SHP77 (cell line): Measurements from ENCODE around the gene EDN2.

ENCODE experiments used
- DNase-seq, 2 experiments: peaks; one replicate each; lab custom pipeline; 2025; lab: John Stamatoyannopoulos, UW

EDN2 gene

DNA sequence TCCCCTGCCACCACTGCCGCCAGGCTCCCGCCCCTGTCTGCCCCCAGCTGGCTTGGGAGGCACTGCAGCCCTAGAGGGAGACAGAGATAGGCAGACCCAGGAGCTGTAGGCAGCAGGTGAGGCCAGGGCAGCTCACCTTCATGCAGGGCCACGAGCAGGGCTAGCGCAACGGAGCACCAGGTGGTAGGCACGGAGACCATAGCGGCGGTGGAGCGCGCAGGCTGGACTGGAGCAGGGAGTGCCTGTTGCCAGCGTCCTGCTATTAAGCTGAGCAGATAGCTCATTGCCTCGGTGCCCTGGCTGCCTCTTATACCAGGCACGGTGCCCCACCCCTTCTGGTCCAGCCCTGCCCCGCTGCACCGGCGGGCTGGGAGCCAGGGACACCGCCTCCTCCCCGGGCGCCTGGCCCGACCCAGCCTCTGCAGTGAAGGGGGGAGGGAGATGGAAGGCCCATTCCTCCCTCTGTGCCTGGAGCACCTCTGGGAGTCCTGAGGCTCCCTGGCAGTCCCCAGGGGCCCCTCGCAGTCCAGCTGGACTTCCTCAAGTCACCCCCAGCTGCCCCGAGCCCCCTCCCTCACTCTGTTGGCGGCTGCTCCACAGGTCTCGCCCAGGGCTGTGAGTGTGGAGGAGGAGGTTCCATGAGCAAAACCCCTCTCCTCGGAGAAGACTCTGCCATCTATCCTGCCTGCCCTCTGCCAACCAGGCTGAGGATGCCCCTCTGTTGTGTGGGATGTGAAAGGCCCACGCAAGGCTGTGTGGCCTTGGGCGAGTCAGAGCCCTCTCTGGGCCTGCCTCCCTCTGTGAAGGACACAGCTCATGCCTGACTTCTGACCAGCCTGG is at the start of gene EDN2:
EDN2 (minus strand) TSS at position 282 of the 840 bp plus-strand sequence; CDS start at position 200, 82 bp downstream.
- DNase-seq: peak in 1 of 2 experiments; percentile 35

DNA sequence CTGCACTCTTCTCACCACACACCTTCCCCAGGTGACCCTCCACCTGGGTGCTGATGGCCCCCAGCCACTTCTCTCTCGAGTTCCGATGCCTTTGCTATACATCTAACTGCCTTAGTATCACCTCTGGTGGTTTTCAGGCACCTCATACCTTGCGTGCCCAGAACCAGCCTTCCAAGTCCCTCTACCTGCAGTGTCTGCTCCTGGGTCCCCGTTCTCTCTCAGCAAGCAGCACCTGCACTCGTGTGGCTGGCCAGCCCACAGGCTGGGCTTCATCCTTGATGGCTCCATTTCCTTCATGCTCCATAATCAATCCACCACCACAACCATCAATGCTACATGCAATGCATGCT is 49.2 kb upstream of the EDN2 start:
- DNase-seq: no peak

DNA sequence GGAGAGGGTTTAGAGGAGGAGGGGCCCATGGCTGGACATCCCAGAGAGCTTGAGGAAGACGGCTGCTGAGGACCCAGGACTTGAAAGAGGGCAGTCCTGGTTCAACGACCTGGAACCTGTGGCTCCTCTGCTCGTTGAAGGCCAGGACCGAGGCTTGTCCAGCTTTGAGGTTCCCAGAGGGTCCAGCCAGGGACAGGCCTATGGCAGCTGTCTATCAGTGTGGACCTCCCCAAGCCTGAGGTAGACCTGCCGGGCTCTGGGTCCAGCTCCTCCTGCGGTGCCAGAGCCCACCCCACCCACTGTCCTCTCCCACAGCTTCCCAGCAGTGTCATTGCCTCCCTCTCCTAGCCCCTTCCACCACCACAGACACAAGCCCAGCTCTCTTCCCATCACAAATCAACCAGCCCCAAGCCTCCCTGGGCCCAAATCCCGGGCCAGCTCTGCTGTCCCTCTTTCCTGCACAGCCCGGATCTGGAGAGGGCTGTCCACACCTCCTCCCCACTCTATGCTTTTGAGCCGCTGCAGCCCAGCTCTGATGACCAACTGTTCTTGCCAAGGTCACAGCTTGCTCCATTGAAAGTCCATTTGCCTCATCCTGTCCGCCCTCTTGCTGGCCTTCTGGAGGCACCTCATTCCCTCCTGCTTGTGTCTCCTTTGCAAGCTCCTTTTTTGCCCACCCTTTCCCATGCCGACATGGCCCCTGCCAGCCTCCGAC is 48.7 kb upstream of the EDN2 start:
- DNase-seq: no peak

DNA sequence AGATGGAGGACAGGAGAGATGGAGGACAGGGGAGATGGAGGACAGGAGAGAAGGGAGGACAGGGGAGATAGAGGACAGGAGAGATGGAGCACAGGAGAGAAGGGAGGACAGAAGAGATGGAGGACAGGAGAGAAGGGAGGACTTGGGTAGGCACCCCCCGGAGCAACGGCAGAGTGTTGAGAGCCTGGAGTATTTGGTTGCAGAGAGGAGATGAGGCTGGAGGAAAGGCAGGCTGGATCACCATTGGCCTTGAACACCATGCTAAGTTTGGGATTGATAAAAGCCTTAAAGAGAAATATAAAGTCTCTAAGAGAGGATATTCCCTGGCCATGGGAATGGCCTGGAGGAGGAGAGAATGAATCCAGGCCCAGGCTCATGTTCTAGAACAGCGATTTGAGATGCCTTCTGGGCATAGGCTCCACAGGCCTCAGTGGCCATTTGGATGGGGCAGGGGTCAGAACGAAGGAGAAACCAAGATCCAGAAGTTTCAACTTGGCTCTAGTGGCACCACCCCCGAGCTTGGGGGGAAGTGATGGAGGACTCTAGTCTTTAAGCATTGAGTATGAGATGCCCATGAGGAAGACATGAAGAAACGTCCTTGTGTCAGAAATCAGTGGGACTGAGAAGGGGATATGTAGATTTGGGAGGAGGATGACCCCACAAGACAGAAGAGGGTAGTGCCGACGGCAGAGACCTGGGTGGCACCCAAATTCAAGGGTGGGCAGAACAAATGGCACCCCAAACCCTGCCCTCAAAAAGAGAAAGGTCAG is 47.9 kb upstream of the EDN2 start:
- no peak for DNase-seq

DNA sequence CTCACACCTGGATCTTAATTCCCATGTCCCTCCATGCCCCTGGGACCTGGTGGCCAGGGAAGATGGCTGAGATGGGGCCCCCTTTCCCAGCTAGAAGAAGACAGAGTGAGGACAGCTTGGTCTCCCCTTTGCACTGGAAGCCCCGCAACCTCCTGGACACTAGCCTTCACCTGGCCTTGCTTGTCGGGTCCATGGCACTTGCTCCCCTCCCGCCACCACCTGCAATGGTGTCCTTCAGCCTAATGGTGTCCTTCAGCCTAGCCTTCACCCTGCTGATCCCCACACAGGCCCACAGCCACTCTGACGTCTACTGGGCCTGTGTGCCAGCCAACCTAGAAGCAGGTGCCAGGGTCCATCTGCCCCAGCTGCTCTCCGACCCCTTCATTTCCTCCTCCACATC is 45.9 kb upstream of the EDN2 start:
- no peak for DNase-seq

DNA sequence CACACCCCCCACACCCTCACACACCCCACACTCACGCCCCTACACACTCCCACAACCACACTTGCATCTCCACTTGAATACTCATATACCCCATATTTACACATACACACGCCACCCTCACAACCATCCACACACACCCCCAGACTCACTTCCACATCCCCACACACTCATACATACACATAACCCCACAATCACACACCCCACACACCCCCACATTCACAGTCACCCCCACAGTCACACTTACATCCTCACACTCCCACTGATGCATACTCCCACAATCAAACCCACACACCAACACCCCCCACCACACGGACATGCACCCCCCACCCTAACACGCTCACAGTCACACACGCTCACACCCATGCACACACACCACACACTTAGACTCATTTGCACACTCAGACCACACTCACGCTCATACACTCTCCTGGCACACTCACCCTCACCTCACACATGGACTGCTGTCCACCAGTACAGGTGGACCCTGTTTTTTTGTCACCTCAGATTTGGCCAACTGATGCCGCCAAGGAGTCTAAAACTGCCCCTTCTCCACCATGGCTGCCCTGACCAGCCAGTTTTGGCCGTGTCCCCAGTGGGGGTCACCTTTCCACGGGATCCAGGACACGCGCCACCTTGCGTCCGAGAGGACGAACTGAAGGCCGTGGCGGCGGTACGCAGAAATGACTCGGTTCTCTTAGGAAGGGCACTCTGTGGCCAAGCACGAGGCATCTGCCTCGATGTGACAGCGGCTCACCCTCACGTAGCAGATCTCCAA is 45.3 kb upstream of the EDN2 start:
- no peak for DNase-seq

DNA sequence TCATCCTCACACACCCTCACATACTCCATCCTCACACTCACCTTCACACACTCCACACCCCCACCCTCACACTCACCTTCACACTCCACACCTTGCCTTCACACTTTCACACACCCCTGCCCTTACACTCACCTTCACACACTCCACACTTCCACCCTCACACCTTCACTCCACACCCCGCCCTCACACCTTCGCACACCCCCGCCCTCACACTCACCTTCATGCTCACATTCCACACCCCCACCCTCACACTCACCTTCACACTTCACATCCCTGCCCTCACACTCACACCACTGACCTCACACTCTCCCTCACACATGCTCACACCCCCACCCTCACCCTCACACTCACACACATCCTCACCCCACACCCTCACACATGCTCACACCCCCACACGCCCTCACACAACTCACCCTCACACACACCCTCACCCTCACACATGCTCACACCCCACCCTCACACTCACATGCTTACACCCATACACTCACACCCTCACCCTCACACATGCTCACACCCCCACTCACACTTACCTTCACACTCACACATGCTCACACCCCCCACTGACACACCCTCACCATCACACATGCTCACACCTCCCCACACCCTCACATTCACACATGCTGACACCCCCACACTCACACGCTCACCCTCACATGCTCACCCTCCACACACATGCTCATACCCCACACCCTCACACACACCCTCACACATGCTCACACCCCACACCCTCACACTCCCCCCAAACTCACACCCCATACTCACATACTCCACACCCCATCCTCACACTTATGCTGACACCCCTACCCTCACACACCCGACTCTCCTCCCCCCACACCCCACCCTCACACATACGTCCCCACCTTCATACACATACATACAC is 44.5 kb upstream of the EDN2 start:
- DNase-seq: no peak

DNA sequence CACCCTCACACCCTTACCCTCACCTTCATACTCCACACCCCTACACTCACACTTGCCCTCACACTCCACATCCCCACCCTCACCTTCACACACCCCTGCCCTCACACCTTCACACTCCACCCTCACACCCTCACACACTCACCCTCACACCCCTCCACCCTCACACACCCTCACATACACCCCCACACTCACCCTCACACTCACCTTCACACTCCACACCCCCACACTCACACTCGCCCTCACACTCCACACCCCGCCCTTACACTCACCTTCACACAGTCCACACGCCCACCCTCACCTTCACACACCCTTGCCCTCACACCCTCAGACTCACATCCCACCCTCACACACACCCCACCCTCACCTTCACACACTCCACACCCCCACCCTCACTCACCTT is 43.6 kb upstream of the EDN2 start:
- DNase-seq: no peak

DNA sequence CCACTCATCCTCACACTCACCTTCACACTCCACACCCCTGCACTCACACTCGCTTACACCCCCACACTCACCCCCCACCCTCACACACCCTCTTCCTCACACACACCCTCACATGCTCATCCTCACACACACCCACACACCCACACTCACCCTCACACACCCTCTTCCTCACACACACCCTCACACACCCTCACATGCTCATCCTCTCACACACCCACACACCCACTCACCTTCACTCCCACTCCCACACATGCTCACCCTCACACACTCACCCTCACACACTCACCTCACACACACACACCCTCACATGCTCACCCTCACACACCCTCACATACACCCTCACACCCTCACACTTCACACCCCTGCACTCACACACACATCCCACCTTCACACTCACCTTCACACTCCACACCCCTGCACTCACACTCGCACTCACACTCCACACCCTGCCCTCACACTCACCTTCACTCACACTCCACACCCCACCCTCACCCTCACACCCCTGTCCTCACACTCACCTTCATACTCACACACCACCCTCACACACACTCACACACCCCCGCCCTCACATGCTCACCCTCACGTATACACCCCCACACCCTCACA is 42.6 kb upstream of the EDN2 start:
- DNase-seq: no peak

DNA sequence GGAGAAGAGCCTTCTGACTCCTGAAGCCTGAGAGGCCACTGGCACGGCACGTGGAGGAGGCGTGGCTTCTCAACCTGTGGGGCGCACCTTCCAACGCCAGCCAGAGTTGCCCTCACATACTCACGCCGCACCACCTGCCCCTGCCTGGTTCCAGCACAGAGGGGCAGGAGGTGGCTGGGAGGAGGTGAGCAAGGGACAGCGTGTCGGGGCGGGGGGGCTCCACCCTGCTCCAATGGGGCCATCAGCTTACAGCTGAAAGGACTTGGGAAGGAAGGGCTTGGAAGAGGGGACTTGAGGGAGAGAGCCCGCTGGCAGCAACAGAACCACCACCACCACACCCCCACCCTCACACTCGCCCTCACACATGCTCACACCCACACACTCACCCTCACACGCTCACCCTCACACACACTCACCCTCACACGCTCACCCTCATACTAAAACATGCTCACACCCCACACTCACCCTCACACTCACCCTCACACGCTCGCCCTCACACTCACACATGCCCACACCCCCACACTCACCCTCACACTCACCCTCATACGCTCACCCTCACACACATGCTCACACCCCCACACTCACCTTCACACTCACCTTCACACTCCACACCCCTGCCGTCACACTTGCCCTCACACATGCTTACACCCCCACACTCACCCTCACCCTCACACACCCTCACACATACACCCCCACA is 41.6 kb upstream of the EDN2 start:
- DNase-seq: no peak

DNA sequence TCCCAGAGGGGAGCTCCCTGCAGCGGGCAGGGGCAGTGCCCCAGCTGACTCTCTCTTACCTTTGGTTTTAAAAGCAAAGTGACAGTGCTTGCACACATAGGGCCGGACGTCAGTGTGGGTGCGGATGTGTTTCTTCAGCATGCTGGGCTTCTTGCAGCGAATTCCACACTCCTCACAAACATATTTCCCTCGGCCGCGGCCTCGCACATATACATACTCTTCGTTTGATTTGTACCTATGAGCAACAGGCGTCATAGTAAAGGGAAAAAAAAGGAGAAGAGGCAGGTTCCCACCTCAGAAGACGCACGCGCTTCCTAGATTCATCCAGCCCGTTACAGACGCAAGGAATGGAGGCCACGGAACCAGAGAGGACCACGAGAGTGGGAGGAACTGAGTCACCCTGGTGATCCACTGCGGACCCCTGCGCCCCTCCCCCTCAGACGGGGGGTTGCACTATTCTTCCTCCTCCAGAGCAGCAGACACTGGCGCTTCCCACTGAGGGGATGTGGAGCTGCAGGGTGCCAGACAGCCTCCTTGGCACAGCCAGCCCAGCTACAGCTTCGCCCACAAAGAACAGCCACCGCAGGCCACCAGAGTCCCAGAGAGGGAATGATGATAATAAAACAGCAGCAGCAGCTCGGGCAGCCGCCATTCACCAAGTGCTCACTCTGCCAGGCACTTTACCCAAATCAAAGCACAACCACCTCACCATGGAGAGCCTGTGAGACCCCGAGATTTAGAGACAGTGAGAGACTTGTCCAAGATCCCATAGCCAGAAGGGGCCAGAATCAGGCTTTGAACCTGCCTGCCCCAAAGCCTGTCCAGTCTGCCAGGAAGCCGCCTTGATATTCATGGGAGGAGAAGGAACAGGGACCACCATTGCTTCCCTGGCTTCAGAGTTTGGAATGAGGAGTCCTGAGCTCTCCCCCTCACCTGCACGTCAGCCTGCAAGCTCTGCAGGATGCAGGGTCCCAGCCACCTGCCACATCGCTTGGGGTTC is 40.5 kb upstream of the EDN2 start:
- no peak for DNase-seq

DNA sequence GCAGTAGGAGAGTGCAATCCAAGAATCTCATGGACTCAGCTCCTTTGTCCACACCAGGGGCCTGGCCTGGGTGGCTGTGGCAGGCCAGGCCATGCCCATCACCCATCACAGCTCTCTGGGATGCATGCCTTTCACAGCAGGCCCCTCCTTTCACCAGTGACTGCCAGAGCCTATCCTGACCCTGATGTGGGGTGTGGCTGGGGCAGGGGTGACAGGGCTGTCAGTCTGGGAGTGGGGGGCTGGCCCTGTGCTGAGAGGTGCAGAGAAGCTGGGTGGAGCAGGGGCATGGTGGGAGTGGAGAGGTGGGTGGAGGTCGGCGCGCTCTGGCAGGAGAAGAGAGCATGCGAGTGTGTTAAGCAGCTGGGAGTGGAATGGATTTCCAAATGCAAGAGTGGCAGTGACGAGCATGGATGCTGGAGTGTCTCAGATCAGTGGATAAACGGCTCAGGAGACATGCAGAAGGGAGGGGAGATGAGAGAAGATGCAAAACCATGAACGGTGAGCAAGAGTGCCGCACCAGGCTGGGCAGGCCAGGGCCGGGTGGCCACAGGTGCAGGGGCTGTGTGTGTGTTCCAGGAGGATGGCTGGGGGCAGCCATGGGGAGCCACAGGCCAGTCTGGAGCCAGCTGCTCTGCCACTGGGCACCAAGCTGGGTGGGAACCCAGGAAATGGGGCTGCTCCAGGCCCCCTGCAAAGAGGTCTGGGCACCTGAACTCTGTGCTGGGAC is 39.6 kb upstream of the EDN2 start:
- DNase-seq: no peak

DNA sequence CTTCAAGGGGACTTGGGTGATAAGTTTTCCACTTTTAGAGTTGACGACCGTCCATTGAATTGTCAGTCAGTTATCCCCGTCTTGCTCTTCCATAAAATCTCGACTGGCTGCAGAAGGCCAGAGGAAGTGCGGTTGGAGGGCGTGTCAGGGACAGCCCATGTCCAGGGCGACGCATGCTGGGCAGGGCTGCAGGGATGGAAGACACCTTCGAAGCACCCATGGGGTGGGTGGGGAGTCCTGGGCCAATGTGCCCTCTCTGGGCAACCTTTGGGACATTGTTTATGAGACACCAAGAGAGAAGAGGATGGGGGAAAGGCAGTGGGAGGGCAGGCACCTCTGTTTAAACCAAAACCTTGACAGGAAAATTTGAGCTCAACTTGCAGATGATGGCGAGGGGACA is 38.6 kb upstream of the EDN2 start:
- no peak for DNase-seq

DNA sequence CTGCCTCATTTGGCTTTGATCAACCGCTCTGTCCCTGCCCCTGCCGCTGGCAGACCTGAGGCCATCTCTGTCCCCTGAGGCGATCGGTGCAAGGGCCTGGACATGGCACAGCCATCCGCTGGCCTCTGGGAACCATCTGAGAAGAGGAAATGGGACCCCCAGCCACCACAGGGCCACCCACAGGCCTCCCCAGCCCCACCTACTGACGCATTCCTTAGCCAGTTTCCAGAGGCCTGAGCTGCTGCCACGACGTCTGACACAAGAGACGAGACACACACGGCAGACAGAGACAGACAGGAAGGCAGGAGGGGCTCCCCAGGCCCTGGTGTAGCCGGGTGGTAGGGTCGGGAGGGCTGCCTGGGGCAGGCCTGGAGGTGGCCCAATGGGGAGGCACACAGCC is 37.3 kb upstream of the EDN2 start:
- DNase-seq: no peak

DNA sequence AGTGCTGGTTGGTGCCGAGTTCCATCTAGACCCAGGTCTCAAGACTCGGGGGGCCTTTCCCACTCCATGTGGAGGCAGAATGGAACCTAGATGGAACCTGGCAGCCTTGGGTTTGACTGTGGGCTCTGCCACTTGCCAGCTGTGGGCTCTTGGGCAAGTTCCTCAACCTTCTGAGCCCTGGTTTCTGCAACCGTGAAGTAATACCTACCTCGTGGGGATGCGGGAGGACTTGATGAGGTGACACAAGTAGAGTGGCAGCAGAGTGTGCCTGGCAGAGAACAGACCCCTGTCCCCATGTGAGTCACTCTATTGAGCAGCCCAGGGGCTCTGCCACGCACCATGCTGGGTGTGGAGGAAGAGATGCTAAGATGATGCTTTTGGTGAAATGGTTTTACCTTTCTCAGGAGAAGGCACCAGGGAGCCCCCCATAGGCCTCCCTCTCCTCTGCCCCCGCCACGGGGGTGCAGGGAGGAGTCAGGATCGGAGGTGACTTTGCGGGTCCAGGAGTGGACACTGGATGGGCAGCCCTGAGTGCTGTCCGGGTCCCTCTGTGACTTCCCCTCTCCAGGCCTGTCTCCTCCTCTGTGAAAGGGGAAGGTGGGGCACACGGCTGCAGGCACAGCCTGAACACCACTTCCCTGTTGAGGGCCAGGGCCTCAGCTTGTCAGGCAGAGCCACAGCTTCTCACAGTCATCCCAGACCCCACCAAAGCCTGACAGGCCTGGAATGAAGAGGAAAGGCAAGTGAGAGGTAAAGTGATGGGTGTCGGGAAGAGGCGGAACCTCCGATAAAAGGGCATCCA is 36.7 kb upstream of the EDN2 start:
- no peak for DNase-seq

DNA sequence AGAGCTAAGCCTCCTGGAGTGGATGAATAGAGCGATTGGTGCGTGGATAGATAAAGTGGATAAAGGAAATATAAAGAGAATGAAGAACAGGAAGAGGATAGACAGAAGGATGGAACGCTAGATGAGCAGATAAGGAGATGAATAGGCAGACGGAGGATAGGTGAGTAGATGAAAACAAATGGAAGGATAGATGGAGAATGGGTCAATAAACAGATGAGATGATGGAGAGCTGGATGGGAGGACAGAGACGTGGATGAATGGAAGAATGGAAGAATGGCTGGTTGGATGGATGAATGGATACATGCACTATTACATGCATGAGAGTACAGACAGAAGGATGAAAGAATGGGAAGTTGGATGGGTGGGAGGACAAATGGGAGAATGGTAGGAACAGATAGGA is 35.2 kb upstream of the EDN2 start:
- no peak for DNase-seq

DNA sequence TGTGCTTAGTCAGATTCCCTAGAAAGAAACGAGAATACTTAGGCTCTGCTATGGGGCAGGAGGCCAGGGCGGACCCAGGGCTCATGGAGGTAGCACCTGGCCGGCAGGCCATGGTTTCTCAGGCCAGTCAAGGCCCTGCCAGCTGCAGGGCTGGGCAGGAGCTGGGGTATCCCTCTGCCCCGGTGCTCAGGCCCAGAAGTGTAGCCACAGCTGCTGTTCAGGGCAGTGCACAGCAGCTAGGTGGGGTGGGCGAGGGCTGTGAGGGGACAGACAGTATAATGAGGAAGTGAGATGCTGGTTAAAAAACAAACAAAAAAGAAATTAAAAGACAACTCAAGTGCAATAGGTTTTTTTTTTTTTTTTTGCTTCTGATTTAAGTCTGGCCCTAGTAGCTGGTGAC is 34.0 kb upstream of the EDN2 start:
- no peak for DNase-seq
